GM12878 (cell line): ENCODE results near the gene CELF2. TPM values are rescaled to one million over a fixed set of nuclear protein-coding genes. Genes with fewer than 3 reads are reported as not detected.

ENCODE experiments used
- ASH2L ChIP-seq: fragments of 300-600, 200-600 bp; sonication (generic); IDR thresholded peaks from 2 replicates; pipeline ENCODE4 v1.6.1; 2017; ENCODE audit warnings: low read depth, mild to moderate bottlenecking, borderline replicate concordance
- CHD4 ChIP-seq: fragments of 200-600 bp; sonication (generic); IDR thresholded peaks from 2 replicates; pipeline ENCODE4 v1.6.1; 2016; ENCODE audit warnings: mild to moderate bottlenecking
- E2F8 ChIP-seq: fragments of 450-650 bp; IDR thresholded peaks from 2 replicates; pipeline ENCODE4 v1.6.1; 2018; ENCODE audit warnings: mild to moderate bottlenecking, low read depth, moderate library complexity; ENCODE audit not compliant: partially characterized antibody
- EZH2 ChIP-seq: IDR thresholded peaks from 2 replicates; pipeline ENCODE4 v1.6.1; 2012; ENCODE audit warnings: low read depth, mild to moderate bottlenecking, control low read depth, inconsistent platforms, low read length, borderline replicate concordance; ENCODE audit not compliant: control insufficient read depth
- FOXM1 ChIP-seq: IDR thresholded peaks from 2 replicates; pipeline ENCODE4 v1.6.1; 2012; ENCODE audit warnings: low read depth, mild to moderate bottlenecking, inconsistent platforms, low read length, moderate library complexity
- KLF5 ChIP-seq: fragments of 450-650 bp; IDR thresholded peaks from 2 replicates; pipeline ENCODE4 v1.6.1; 2014; ENCODE audit warnings: mild to moderate bottlenecking; ENCODE audit not compliant: partially characterized antibody
- MLLT1 ChIP-seq: fragments of 450-650 bp; IDR thresholded peaks from 2 replicates; pipeline ENCODE4 v1.6.1; 2016; ENCODE audit warnings: mild to moderate bottlenecking
- MTA2 ChIP-seq: fragments of 450-650 bp; IDR thresholded peaks from 2 replicates; pipeline ENCODE4 v1.6.1; 2016; ENCODE audit warnings: low read depth, mild to moderate bottlenecking, moderate library complexity
- POLR2AphosphoS5 ChIP-seq: IDR thresholded peaks from 2 replicates; pipeline ENCODE4 v1.6.1; 2011; ENCODE audit warnings: mild to moderate bottlenecking, low read length, inconsistent platforms
- POU2F2 ChIP-seq: IDR thresholded peaks from 3 replicates; pipeline ENCODE4 v1.6.1; 2011; ENCODE audit warnings: low read depth, mild to moderate bottlenecking, low read length, borderline replicate concordance
- RB1 ChIP-seq: fragments of 450-650 bp; formaldehyde crosslinking; IDR thresholded peaks from 2 replicates; pipeline ENCODE4 v1.6.1; 2017; ENCODE audit warnings: mild to moderate bottlenecking, borderline replicate concordance
- RELA ChIP-seq: fragments of 450-650 bp; IDR thresholded peaks from 2 replicates; pipeline ENCODE4 v1.8.0; 2014; ENCODE audit warnings: borderline replicate concordance; ENCODE audit not compliant: partially characterized antibody
- SP1 ChIP-seq: IDR thresholded peaks from one replicate; pipeline ENCODE4 v1.6.1; 2011; ENCODE audit warnings: low read depth, low read length
- SUPT20H ChIP-seq: IDR thresholded peaks from 2 replicates; pipeline ENCODE4 v1.6.1; 2011; ENCODE audit warnings: low read depth, mild to moderate bottlenecking, low read length, moderate library complexity, borderline replicate concordance; ENCODE audit not compliant: control insufficient read depth
- WRNIP1 ChIP-seq: IDR thresholded peaks from 2 replicates; pipeline ENCODE4 v1.6.1; 2011; ENCODE audit warnings: low read depth, low read length, improper control_type of control experiment, borderline replicate concordance
- polyA plus RNA-seq, 11 experiments: library from polyadenylated mRNA; depleted of rRNA in 4 of 11; unstranded in 6 of 11; stranded (reverse) in 5 of 11; fragments of >200 nt; fragmentation: Nextera tagmentation in 4 of 11; fragmentation: Illumina TruSeq in 1 of 11; extraction: Ambion mirVana in 4 of 11; extraction: Trizol in 1 of 11; gene quantifications; 1 replicate in 1 of 11; 2 replicates in 10 of 11; pipeline versions ENCODE4 v1.2.1 to v1.2.3, GENCODE V29; 2011 to 2016; ENCODE audit warnings: inconsistent platforms in 2 of 11, missing spikeins in 2 of 11, low read depth in 1 of 11
- total RNA-seq, 4 experiments: library from RNA; depleted of rRNA in 3 of 4; stranded (reverse); fragments of >200 nt in 3 of 4; fragmentation: Illumina TruSeq in 1 of 4; extraction: Trizol in 1 of 4; gene quantifications; 2 replicates each; pipeline versions ENCODE4 v1.2.1 to v1.2.3, GENCODE V29; 2013 to 2021
- TF ChIP-seq, protein P1 (sequence below): IDR thresholded peaks from 2 replicates; pipeline ENCODE4 v1.6.1; 2011; ENCODE audit warnings: mild to moderate bottlenecking, low read depth, low read length, moderate library complexity; ENCODE audit not compliant: insufficient replicate concordance
- TF ChIP-seq, protein P2 (sequence below): fragments of 450-650 bp; IDR thresholded peaks from 2 replicates; pipeline ENCODE4 v1.6.1; 2018; ENCODE audit warnings: borderline replicate concordance, mild to moderate bottlenecking; ENCODE audit not compliant: partially characterized antibody
- TF ChIP-seq, protein P3 (sequence below): fragments of 450-650 bp; IDR thresholded peaks from 2 replicates; pipeline ENCODE4 v1.6.1; 2017; ENCODE audit warnings: antibody characterized with exemption, mild to moderate bottlenecking, moderate library complexity

Gene CELF2
- total and polyA plus RNA-seq, 10 of the 15 experiments (the other 5 are each of a cell fraction or from before 2014, with no cell fraction given), result 20.8 to 129 (median 86.3) TPM

GRCh38 chr10:11246752-11247467 lies 229.2 kb downstream of the CELF2 start (continued):
- TF ChIP-seq POU2F2 (peak; percentile 57; the same call in 1 of the 3 replicates), SP1 (peak; percentile 39), EZH2 (no peak), RELA (peak; percentile 77), MLLT1 (peak; percentile 65; the same call in 1 of the 2 replicates), CHD4 (no peak), WRNIP1 (no peak), SUPT20H (no peak), E2F8 (no peak), RB1 (no peak), MTA2 (peak; percentile 84), POLR2AphosphoS5 (peak; percentile 81), FOXM1 (no peak), ASH2L (no peak), KLF5 (no peak)
- TF ChIP-seq, protein P1, sequence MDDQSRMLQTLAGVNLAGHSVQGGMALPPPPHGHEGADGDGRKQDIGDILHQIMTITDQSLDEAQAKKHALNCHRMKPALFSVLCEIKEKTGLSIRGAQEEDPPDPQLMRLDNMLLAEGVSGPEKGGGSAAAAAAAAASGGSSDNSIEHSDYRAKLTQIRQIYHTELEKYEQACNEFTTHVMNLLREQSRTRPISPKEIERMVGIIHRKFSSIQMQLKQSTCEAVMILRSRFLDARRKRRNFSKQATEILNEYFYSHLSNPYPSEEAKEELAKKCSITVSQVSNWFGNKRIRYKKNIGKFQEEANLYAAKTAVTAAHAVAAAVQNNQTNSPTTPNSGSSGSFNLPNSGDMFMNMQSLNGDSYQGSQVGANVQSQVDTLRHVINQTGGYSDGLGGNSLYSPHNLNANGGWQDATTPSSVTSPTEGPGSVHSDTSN, result peak; percentile 6
- TF ChIP-seq, protein P2, sequence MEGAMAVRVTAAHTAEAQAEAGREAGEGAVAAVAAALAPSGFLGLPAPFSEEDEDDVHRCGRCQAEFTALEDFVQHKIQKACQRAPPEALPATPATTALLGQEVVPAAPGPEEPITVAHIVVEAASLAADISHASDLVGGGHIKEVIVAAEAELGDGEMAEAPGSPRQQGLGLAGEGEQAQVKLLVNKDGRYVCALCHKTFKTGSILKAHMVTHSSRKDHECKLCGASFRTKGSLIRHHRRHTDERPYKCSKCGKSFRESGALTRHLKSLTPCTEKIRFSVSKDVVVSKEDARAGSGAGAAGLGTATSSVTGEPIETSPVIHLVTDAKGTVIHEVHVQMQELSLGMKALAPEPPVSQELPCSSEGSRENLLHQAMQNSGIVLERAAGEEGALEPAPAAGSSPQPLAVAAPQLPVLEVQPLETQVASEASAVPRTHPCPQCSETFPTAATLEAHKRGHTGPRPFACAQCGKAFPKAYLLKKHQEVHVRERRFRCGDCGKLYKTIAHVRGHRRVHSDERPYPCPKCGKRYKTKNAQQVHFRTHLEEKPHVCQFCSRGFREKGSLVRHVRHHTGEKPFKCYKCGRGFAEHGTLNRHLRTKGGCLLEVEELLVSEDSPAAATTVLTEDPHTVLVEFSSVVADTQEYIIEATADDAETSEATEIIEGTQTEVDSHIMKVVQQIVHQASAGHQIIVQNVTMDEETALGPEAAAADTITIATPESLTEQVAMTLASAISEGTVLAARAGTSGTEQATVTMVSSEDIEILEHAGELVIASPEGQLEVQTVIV, result no peak
- TF ChIP-seq, protein P3, sequence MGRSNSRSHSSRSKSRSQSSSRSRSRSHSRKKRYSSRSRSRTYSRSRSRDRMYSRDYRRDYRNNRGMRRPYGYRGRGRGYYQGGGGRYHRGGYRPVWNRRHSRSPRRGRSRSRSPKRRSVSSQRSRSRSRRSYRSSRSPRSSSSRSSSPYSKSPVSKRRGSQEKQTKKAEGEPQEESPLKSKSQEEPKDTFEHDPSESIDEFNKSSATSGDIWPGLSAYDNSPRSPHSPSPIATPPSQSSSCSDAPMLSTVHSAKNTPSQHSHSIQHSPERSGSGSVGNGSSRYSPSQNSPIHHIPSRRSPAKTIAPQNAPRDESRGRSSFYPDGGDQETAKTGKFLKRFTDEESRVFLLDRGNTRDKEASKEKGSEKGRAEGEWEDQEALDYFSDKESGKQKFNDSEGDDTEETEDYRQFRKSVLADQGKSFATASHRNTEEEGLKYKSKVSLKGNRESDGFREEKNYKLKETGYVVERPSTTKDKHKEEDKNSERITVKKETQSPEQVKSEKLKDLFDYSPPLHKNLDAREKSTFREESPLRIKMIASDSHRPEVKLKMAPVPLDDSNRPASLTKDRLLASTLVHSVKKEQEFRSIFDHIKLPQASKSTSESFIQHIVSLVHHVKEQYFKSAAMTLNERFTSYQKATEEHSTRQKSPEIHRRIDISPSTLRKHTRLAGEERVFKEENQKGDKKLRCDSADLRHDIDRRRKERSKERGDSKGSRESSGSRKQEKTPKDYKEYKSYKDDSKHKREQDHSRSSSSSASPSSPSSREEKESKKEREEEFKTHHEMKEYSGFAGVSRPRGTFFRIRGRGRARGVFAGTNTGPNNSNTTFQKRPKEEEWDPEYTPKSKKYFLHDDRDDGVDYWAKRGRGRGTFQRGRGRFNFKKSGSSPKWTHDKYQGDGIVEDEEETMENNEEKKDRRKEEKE, result no peak
